Karpas-422 (cell line): ENCODE measurements around the gene IL20RA. TPM values are rescaled to one million over a fixed set of nuclear protein-coding genes. Genes with fewer than 3 reads are reported as not detected.

Source experiments
- DNase-seq: peaks from one replicate; pipeline ENCODE4 v3.0.0-alpha.2; 2015
- H2AFZ ChIP-seq: fragments of 200-600 bp; sonication (generic); 2 replicates; pipeline ENCODE4 v1.6.1; 2014; ENCODE audit warnings: antibody characterized with exemption, low read length, mixed read lengths
- H3K27ac ChIP-seq: fragments of 200-600 bp; sonication (generic); 2 replicates; pipeline ENCODE4 v1.5.1; 2014; ENCODE audit warnings: mild to moderate bottlenecking, low read length, moderate library complexity
- H3K27me3 ChIP-seq: fragments of 200-600 bp; sonication (generic); 2 replicates; pipeline ENCODE4 v1.6.1; 2014; ENCODE audit warnings: low read length, mixed read lengths
- H3K36me3 ChIP-seq: fragments of 200-600 bp; sonication (generic); 2 replicates; pipeline ENCODE4 v1.6.1; 2014; ENCODE audit warnings: low read length, mixed read lengths; ENCODE audit not compliant: insufficient read depth
- H3K4me1 ChIP-seq: fragments of 200-600 bp; sonication (generic); 2 replicates; pipeline ENCODE4 v1.6.1; 2014; ENCODE audit warnings: mild to moderate bottlenecking, low read length, mixed read lengths
- H3K4me2 ChIP-seq: fragments of 200-600 bp; sonication (generic); 2 replicates; pipeline ENCODE4 v1.6.1; 2014; ENCODE audit warnings: low read length, low read depth, mild to moderate bottlenecking; ENCODE audit not compliant: poor library complexity, severe bottlenecking
- H3K4me3 ChIP-seq: fragments of 200-600 bp; sonication (generic); 2 replicates; pipeline ENCODE4 v1.5.1; 2014; ENCODE audit warnings: mild to moderate bottlenecking, antibody characterized with exemption, low read length, mixed read lengths
- H3K79me2 ChIP-seq: fragments of 200-600 bp; sonication (generic); 2 replicates; pipeline ENCODE4 v1.6.1; 2014; ENCODE audit warnings: mild to moderate bottlenecking, low read length, mixed read lengths
- H3K9ac ChIP-seq: fragments of 200-600 bp; sonication (generic); 2 replicates; pipeline ENCODE4 v1.6.0; 2014; ENCODE audit warnings: low read length
- H3K9me2 ChIP-seq: fragments of 200-600 bp; sonication (generic), shearing (Covaris generic); replicated peaks from 2 replicates; pipeline ENCODE4 v1.6.0; 2014; ENCODE audit warnings: mild to moderate bottlenecking, low read length, moderate library complexity; ENCODE audit not compliant: insufficient read depth
- H3K9me3 ChIP-seq: fragments of 300-700, 200-600 bp; sonication (generic); 2 replicates; pipeline ENCODE4 v1.6.1; 2014; ENCODE audit warnings: low read length, mixed read lengths
- H4K20me1 ChIP-seq: fragments of 200-600 bp; sonication (generic); 2 replicates; pipeline ENCODE4 v1.6.1; 2014; ENCODE audit warnings: mild to moderate bottlenecking, antibody characterized with exemption, low read length, low read depth; ENCODE audit not compliant: insufficient read depth
- total RNA-seq: library from RNA; depleted of rRNA; stranded (reverse); fragments of >200 nt; shearing (Covaris generic); gene quantifications from 2 replicates; pipeline ENCODE4 v1.2.3, GENCODE V29; 2014; ENCODE audit warnings: low replicate concordance

The IL20RA gene
- total RNA-seq, 1 experiment from 2014 or later: not detected

GRCh38 chr6:137039010-137039409, 5.8 kb downstream of the IL20RA start:
- H3K36me3 ChIP-seq: no peaks in the 10 kb centered on the region
- no peaks in the 10 kb centered on the region for H4K20me1 ChIP-seq
- no peaks in the 10 kb centered on the region for H3K79me2 ChIP-seq
- peaks cover 4% of the 10 kb centered on the region; the same call in 1 of the 2 replicates for H3K4me1 ChIP-seq
- H3K27ac ChIP-seq: no peak overlapping the region
- H3K9me3 ChIP-seq: no peaks in the 10 kb centered on the region
- H3K27me3 ChIP-seq: no peaks in the 10 kb centered on the region
- no peak overlapping the region for H3K9ac ChIP-seq
- H3K4me3 ChIP-seq: no peak overlapping the region
- H3K9me2 ChIP-seq: no peaks in the 10 kb centered on the region
- H2AFZ ChIP-seq: no peak overlapping the region
- no peak for DNase-seq
- no peak overlapping the region for H3K4me2 ChIP-seq

- H2AFZ ChIP-seq: no peak overlapping the region
- H4K20me1 ChIP-seq: no peaks in the 10 kb centered on the region
- no peaks in the 10 kb centered on the region for H3K36me3 ChIP-seq
- H3K4me3 ChIP-seq: no peak overlapping the region
- H3K4me2 ChIP-seq: no peak overlapping the region
- H3K27ac ChIP-seq: no peak overlapping the region
- H3K9me3 ChIP-seq: no peaks in the 10 kb centered on the region
- H3K9me2 ChIP-seq: no peaks in the 10 kb centered on the region
- H3K79me2 ChIP-seq: no peaks in the 10 kb centered on the region
- H3K9ac ChIP-seq: no peak overlapping the region
- H3K27me3 ChIP-seq: no peaks in the 10 kb centered on the region
- H3K4me1 ChIP-seq: no peaks in the 10 kb centered on the region
- DNase-seq: no peak
Measured at GRCh38 chr6:137036566-137037300, 8.0 kb downstream of the IL20RA start.

- no peaks in the 10 kb centered on the region for H3K36me3 ChIP-seq
- no peaks in the 10 kb centered on the region for H3K27me3 ChIP-seq
- H3K9me3 ChIP-seq: no peaks in the 10 kb centered on the region
- no peaks in the 10 kb centered on the region for H3K79me2 ChIP-seq
- H3K9me2 ChIP-seq: no peaks in the 10 kb centered on the region
- H3K4me3 ChIP-seq: no peak overlapping the region
- H3K27ac ChIP-seq: no peak overlapping the region
- no peak overlapping the region for H3K9ac ChIP-seq
- no peak overlapping the region for H3K4me2 ChIP-seq
- DNase-seq: no peak
- no peaks in the 10 kb centered on the region for H3K4me1 ChIP-seq
- no peak overlapping the region for H2AFZ ChIP-seq
- H4K20me1 ChIP-seq: no peaks in the 10 kb centered on the region
Measured at GRCh38 chr6:137033828-137034227, 10.9 kb downstream of the IL20RA start.

GRCh38 chr6:137031122-137031521, 13.6 kb downstream of the IL20RA start:
- Histone ChIP-seq H4K20me1 (no peaks in the 10 kb centered on the region), H3K27ac (no peak overlapping the region), H2AFZ (no peak overlapping the region), H3K79me2 (no peaks in the 10 kb centered on the region), H3K4me1 (no peaks in the 10 kb centered on the region), H3K9me3 (no peaks in the 10 kb centered on the region), H3K9ac (no peak overlapping the region), H3K4me3 (no peak overlapping the region), H3K36me3 (no peaks in the 10 kb centered on the region), H3K4me2 (no peak overlapping the region), H3K27me3 (no peaks in the 10 kb centered on the region), H3K9me2 (no peaks in the 10 kb centered on the region)
- no peak for DNase-seq

GRCh38 chr6:137028912-137029311, 15.9 kb downstream of the IL20RA start:
- no peak overlapping the region for H3K27ac ChIP-seq
- DNase-seq: no peak
- no peak overlapping the region for H3K9ac ChIP-seq
- H3K36me3 ChIP-seq: no peaks in the 10 kb centered on the region
- no peak overlapping the region for H2AFZ ChIP-seq
- no peaks in the 10 kb centered on the region for H3K79me2 ChIP-seq
- H3K4me1 ChIP-seq: no peaks in the 10 kb centered on the region
- no peaks in the 10 kb centered on the region for H3K27me3 ChIP-seq
- no peak overlapping the region for H3K4me2 ChIP-seq
- no peaks in the 10 kb centered on the region for H4K20me1 ChIP-seq
- no peak overlapping the region for H3K4me3 ChIP-seq
- no peaks in the 10 kb centered on the region for H3K9me3 ChIP-seq
- H3K9me2 ChIP-seq: no peaks in the 10 kb centered on the region

GRCh38 chr6:137025786-137026730, 18.7 kb downstream of the IL20RA start:
- DNase-seq: no peak
- Histone ChIP-seq H3K4me3 (no peak overlapping the region), H3K36me3 (no peaks in the 10 kb centered on the region), H3K9me3 (no peaks in the 10 kb centered on the region), H3K27ac (no peak overlapping the region), H3K4me2 (no peak overlapping the region), H3K9me2 (no peaks in the 10 kb centered on the region), H4K20me1 (no peaks in the 10 kb centered on the region), H3K79me2 (no peaks in the 10 kb centered on the region), H2AFZ (no peak overlapping the region), H3K4me1 (no peaks in the 10 kb centered on the region), H3K27me3 (no peaks in the 10 kb centered on the region), H3K9ac (no peak overlapping the region)

GRCh38 chr6:137024237-137024990, 20.4 kb downstream of the IL20RA start:
- Histone ChIP-seq H3K9me3 (no peaks in the 10 kb centered on the region), H4K20me1 (no peaks in the 10 kb centered on the region), H3K27ac (no peak overlapping the region), H3K9me2 (no peaks in the 10 kb centered on the region), H2AFZ (no peak overlapping the region), H3K4me3 (no peak overlapping the region), H3K36me3 (no peaks in the 10 kb centered on the region), H3K79me2 (no peaks in the 10 kb centered on the region), H3K9ac (no peak overlapping the region), H3K4me1 (no peaks in the 10 kb centered on the region), H3K27me3 (no peaks in the 10 kb centered on the region), H3K4me2 (no peak overlapping the region)
- no peak for DNase-seq

GRCh38 chr6:137020776-137021175, 24.0 kb downstream of the IL20RA start:
- Histone ChIP-seq H4K20me1 (no peaks in the 10 kb centered on the region), H3K4me1 (no peaks in the 10 kb centered on the region), H3K79me2 (no peaks in the 10 kb centered on the region), H3K9me2 (no peaks in the 10 kb centered on the region), H3K36me3 (no peaks in the 10 kb centered on the region), H2AFZ (no peak overlapping the region), H3K9ac (no peak overlapping the region), H3K4me2 (no peak overlapping the region), H3K4me3 (no peak overlapping the region), H3K27me3 (no peaks in the 10 kb centered on the region), H3K27ac (no peak overlapping the region), H3K9me3 (no peaks in the 10 kb centered on the region)
- no peak for DNase-seq
